Measurements from ENCODE around the gene KCND2.
"Not testable (repeated sequence)": the region's sequence is repeated elsewhere in the genome, so short reads cannot be mapped to it uniquely, and the experiment has no call there.

KCND2 gene

GRCh38 chr7:120588862-120589261, 315.9 kb downstream of the KCND2 start:
- DNase-seq: no peak

DNA sequence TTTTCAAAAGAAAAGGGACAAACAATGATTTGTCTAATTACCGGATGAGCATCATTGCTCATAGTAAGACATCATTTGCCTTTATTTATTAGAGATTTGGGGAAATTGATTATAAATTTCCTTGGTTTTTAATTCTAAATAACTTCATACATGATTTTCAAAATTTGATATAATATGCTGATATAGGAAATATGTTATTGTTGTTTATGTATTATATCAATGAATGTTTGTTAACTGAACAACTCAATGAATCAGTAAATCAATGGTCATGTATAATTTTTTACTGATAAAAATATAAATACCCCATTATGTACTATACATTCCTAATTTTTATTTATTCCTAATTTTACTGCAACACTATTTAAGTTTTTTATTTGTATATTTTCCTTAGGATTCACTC, 327.6 kb downstream of the KCND2 start:
- no peak for DNase-seq

- DNase-seq: no peak
These were observed 330.4 kb downstream of the KCND2 start for GRCh38 chr7:120603366-120603765.

DNA sequence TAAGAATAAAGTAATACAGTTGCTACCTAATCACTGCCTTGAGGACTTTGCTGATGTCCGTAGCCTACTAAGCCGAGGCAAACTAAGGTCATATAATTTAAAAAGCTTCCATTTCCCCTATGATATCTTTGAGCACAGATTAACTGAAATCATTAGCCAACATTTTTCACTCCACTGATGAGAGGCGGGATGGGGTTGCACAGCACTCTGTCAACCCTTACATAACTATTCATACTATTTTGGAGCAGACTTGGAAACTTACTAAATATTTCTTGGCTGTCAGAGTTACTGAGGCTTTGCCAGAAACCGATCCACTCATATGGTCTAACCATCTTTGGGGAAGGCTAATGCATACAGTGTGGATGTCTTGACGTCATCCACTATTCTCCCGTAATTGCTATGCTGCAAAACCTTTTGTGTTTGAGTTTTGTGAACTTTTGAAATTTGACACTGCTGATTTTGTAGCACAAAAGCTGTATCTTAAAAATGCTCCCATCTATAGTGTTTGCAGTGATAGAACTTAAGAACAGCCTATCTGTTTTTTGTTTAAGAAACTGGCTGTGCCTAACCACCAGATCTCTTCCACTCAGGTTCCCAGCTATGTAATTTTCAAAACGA, 336.3 kb downstream of the KCND2 start:
- DNase-seq: no peak

GRCh38 chr7:120611975-120612374, 339.0 kb downstream of the KCND2 start:
- no peak for DNase-seq

- DNase-seq: no peak
These were observed 342.7 kb downstream of the KCND2 start for GRCh38 chr7:120615703-120616102.

DNA sequence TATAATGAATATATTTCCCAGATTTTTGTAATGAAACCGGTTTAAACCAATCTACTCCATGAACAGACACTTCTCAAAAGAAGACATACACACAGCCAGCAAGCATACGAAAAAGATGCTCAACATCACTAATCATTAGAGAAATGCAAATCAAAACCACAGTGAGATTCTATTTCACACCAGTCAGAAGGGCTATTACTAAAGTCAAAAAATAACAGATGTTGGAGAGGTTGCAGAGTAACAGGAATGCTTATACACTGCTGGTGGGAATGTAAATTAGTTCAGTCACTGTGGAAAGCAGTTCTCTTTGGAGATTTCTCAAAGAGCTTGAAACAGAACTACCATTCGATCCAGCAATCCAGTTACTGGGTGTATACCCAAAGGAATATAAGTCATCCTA, 344.3 kb downstream of the KCND2 start:
- DNase-seq: no peak

DNA sequence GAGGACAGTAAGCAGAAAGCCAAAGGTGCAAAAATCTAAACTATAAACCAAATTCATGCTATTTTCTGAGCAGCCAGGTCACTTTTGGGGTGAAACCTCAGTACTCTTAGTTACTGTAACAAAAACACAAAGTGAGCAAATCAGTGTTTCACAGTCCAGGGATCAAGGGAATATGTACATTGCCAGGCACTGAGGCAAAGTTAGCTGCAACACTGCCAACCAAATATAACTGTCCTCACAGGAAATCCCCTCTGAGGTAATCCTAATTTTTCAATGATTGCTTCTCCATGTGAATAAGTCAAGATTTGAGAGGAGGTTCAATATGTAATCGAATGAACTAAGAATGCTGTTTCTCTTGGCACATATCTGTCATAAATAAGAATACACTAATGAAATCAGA, 355.3 kb downstream of the KCND2 start:
- DNase-seq: no peak

GRCh38 chr7:120639884-120640283, 366.9 kb downstream of the KCND2 start:
- DNase-seq: no peak

- DNase-seq: no peak
These were observed 373.0 kb downstream of the KCND2 start for GRCh38 chr7:120645966-120646365.

- no peak for DNase-seq
These were observed 381.3 kb downstream of the KCND2 start for GRCh38 chr7:120654241-120654640.

DNA sequence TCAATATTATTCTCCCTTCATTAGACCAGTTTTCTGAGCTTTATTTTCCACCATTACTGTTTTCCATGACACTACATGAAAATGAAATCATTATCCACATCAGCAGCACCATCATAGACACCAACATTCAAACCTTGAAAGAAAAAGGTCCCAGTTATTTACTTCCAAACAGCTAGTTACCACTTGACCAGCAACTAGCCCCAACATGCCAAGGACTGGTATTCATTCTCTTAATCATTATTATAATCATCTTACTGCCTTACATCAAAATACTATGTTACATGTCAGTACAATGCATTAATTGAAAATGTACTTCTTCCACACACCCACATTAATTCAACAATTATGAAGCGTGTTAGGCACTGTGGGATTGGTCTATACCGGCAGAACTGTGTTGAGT, 385.5 kb downstream of the KCND2 start:
- no peak for DNase-seq

DNA sequence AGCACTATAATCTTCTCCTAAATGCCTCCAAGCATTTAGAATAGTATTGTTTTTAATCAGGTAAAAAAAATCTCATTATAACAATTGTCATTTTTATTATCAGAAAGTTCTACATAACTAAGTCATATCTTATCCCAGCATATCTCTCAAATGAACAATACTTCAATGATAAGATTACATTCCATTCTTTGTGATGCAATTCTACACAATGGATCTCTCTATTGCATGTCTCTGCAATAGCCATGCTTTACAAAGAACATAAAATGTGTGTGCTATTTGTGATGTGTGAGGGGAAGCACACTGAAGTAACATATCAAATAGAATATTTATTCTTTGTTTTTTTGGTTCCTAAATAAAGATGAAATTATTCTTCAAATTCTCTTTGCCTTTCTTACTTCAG, 389.3 kb downstream of the KCND2 start:
- no peak for DNase-seq

DNA sequence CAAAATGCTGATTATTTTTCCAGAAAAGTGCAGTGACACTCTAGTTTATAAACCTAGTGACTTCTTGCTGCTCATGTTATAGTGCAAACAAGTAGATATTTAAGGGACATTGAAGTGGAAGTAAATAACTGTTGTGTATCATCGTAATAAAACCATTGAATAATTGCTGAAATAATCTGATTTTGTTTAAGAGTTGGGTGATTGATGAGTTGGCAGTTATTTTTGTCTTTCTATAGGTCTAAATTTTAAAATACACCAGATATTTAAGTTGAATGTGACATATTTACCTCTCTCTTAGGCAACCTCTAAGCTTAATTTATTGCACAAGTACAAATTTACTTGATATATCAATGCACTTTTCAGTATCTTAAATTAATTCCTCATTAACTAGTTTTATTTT, 392.1 kb downstream of the KCND2 start:
- DNase-seq: no peak

- DNase-seq: no peak
These were observed 402.1 kb downstream of the KCND2 start for GRCh38 chr7:120675076-120675475.

DNA sequence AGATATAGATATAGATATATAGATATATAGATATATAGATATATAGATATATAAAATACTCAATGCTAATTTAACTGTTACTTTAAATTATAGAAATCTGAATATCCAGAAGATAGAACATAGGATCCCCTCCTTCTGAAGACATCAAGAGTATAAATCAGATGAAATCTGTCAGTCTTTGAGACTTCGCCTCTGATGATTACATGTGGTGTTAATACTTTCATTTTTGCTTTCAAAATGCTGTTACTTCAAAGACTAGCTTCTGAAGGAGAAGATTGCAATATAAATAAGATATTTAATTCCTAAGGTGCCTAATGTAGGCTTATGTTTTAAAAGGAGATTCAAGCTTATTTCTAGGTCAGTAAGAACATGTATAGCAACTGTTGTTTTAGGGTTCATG, 404.6 kb downstream of the KCND2 start:
- no peak for DNase-seq

- no peak for DNase-seq
These were observed 408.0 kb downstream of the KCND2 start for GRCh38 chr7:120680985-120681384.

DNA sequence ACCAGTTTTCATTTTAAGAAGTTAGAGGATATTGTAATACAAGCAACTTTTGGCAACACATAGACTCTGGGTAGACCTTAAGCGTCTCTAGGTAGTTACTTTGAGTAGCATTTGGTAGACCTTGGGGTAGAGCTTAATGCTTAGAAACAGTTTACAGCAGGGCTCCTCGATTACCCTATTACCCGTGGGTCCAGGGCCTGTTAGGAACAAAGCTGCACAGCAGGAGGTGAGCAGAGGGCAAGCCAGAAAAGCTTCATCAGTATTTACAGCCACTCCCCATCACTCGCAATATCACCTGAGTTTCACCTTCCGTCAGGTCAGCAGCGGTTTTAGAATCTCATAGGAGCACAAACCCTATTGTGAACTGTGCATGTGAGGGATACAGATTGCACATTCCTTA, 411.5 kb downstream of the KCND2 start:
- DNase-seq: no peak

GRCh38 chr7:120691915-120692314, 418.9 kb downstream of the KCND2 start:
- DNase-seq: no peak

DNA sequence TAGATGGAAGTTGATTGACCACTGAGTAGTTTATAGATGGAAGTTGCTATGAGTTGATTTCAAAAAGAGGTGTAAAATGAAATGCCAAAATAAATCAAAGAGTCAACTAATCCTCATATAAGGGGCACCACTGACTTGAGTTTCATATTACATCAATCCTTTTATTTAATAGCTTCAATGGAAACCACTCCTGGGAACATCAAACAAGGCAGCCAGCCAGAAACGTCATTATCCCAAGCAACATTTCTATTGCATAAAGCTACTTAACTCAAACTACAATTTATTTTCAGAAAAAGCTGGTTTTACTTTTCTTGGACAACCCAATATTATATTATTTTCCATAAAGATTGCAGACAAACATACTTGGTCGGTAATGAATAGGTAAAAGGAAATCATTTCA, 422.9 kb downstream of the KCND2 start:
- DNase-seq: no peak

GRCh38 chr7:120700796-120701195, 427.8 kb downstream of the KCND2 start:
- no peak for DNase-seq

- DNase-seq: not testable (repeated sequence)
These were observed 429.4 kb downstream of the KCND2 start for GRCh38 chr7:120702408-120702807.

GRCh38 chr7:120703585-120704240, 430.7 kb downstream of the KCND2 start:
- no peak for DNase-seq

DNA sequence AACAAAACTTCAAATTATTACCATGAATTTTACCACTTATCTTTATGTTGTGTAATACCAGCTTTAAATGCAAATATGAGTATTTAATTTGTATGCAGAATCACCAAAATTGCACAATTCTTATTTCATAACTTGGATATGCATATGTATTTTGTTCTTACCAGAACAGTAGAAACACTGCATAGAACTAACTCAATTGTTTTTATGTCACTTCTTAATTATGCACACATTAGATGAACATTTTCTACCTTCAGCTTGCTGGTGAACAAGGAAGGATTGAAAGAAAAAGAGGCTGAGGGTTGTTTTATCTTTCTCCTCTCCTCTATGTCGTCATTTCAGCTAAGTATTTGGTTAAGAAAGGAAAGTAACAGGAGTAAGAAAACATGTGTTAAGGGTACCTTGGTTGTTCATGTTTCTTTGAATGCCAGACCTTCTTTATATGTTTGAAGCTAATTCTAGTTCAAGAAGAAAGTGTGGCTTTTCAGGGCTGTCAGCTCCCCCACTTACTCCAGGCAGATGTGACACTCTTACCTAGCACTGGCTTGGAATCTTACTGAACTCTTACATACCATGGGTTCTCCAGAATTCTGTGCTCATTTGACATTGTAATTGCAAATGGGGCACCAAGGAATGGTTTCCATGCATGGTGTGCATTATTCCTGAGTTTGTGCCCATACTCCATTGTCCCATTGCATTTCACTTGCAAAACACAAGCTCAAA, 436.4 kb downstream of the KCND2 start:
- no peak for DNase-seq

- no peak for DNase-seq
These were observed 437.0 kb downstream of the KCND2 start for GRCh38 chr7:120709972-120710320.

Measured in activated naive CD4-positive, alpha-beta T cell (primary cell).